B cell (primary cell): Measurements from ENCODE around the gene SLC9A7. TPM values are rescaled to one million over a fixed set of nuclear protein-coding genes. Genes with fewer than 3 reads are reported as not detected.
A peak's percentile ranks its signal among the peaks of the same experiment; 100 is the strongest.
"Not testable (repeated sequence)": the region's sequence is repeated elsewhere in the genome, so short reads cannot be mapped to it uniquely, and the experiment has no call there.

Experiments
- ATAC-seq: fragments of 200-7000 bp; cut with Tn5 transposase; one replicate; pipeline ENCODE4 v1.10.0; 2021; ENCODE audit warnings: low read depth, mild to moderate bottlenecking, moderate number of reproducible peaks, moderate library complexity
- CTCF ChIA-PET: fragments of 350-600 bp; sonication (Branson Sonifier 250); formaldehyde crosslinking; loops from one replicate; lab custom pipeline; 2021; ENCODE audit warnings: antibody characterized with exemption, inconsistent platforms; lab: Charles Lee
- POLR2A ChIA-PET: fragments of 350-600 bp; sonication (Branson Sonifier 250); formaldehyde crosslinking; loops from one replicate; lab custom pipeline; 2021; ENCODE audit warnings: antibody characterized with exemption; lab: Charles Lee
- DNase-seq: peaks from one replicate; pipeline ENCODE4 v3.0.0; 2013
- H2AFZ ChIP-seq: 2 replicates; pipeline ENCODE4 v1.6.1; 2012; ENCODE audit warnings: mild to moderate bottlenecking, low read depth, low read length; ENCODE audit not compliant: insufficient read depth, poor library complexity, severe bottlenecking
- H3K27ac ChIP-seq, 2 donors: 1 replicate in 1 of 2; 2 replicates in 1 of 2; pipeline ENCODE4 v1.5.1; 2012 to 2013; ENCODE audit warnings: low read length in 2 of 2, mild to moderate bottlenecking in 2 of 2, moderate library complexity in 1 of 2
- H3K27me3 ChIP-seq, 4 experiments: fragments of 200-600 bp in 1 of 4; sonication (generic) in 1 of 4; replicated peaks in 1 of 4; 1 replicate in 2 of 4; 2 replicates in 2 of 4; pipeline versions ENCODE4 v1.6.1 to v1.7.0; 2013 to 2016; ENCODE audit warnings: low read length in 3 of 4, mild to moderate bottlenecking in 2 of 4, mixed read lengths in 1 of 4, moderate library complexity in 1 of 4; ENCODE audit not compliant: insufficient read depth in 4 of 4, control insufficient read depth in 3 of 4; ENCODE audit errors: control extremely low read depth in 1 of 4
- H3K36me3 ChIP-seq, 2 experiments: replicated peaks in 1 of 2; 1 replicate in 1 of 2; 2 replicates in 1 of 2; pipeline versions ENCODE4 v1.6.1 to v1.7.1; 2013; ENCODE audit warnings: low read length in 1 of 2; ENCODE audit not compliant: insufficient read depth in 2 of 2, control insufficient read depth in 1 of 2; ENCODE audit errors: control extremely low read depth in 1 of 2, extremely low read depth in 1 of 2
- H3K4me1 ChIP-seq, 2 donors: fragments of 200-600 bp in 1 of 2; sonication (generic) in 1 of 2; 1 replicate in 1 of 2; 2 replicates in 1 of 2; pipeline versions ENCODE4 v1.5.1 to v1.6.1; 2013 to 2017; ENCODE audit warnings: low read length in 2 of 2; ENCODE audit not compliant: control insufficient read depth in 2 of 2, insufficient read depth in 2 of 2
- H3K4me2 ChIP-seq: replicated peaks from 2 replicates; pipeline ENCODE3; 2012; ENCODE audit warnings: mild to moderate bottlenecking, low read depth, low read length; ENCODE audit not compliant: poor library complexity, severe bottlenecking
- H3K4me3 ChIP-seq, 5 experiments: fragments of 200-600 bp in 1 of 5; sonication (generic) in 1 of 5; 1 replicate in 3 of 5; 2 replicates in 2 of 5; pipeline versions ENCODE4 v1.5.1 to v1.7.0; 2011 to 2016; ENCODE audit warnings: low read length in 4 of 5, mild to moderate bottlenecking in 4 of 5, low read depth in 2 of 5, control low read depth in 1 of 5, moderate library complexity in 1 of 5; ENCODE audit not compliant: insufficient read depth in 1 of 5; ENCODE audit errors: control extremely low read depth in 1 of 5, extremely low read depth in 1 of 5
- H3K79me2 ChIP-seq: fragments of 200-600 bp; sonication (generic); one replicate; pipeline ENCODE4 v1.6.0; 2016; ENCODE audit warnings: low read length; ENCODE audit not compliant: control insufficient read depth, insufficient read depth
- H3K9ac ChIP-seq: fragments of 200-600 bp; sonication (generic); 2 replicates; pipeline ENCODE4 v1.6.1; 2017; ENCODE audit warnings: mild to moderate bottlenecking, low read length, moderate library complexity
- H3K9me3 ChIP-seq, 3 donors: one replicate each; pipeline versions ENCODE4 v1.6.1 to v1.7.1; 2013; ENCODE audit warnings: low read length in 2 of 3; ENCODE audit not compliant: control insufficient read depth in 2 of 3, insufficient read depth in 1 of 3; ENCODE audit errors: control extremely low read depth in 1 of 3
- H4K20me1 ChIP-seq: 2 replicates; pipeline ENCODE4 v1.6.0; 2012; ENCODE audit warnings: mild to moderate bottlenecking, low read length; ENCODE audit not compliant: insufficient read depth, control insufficient read depth, poor library complexity, severe bottlenecking
- H3K27ac Mint-ChIP-seq: one replicate; pipeline ENCODE4 v1.8.0; 2021; ENCODE audit warnings: mixed read lengths
- H3K27me3 Mint-ChIP-seq: one replicate; pipeline ENCODE4 v1.8.0; 2021; ENCODE audit warnings: mixed read lengths
- H3K4me1 Mint-ChIP-seq: one replicate; pipeline ENCODE4 v1.8.0; 2021; ENCODE audit warnings: mixed read lengths
- H3K4me3 Mint-ChIP-seq: one replicate; pipeline ENCODE4 v1.8.0; 2021; ENCODE audit warnings: mixed read lengths
- H3K9me3 Mint-ChIP-seq: one replicate; pipeline ENCODE4 v1.8.0; 2022; ENCODE audit warnings: mixed read lengths; ENCODE audit not compliant: insufficient read depth
- EZH2 ChIP-seq: IDR thresholded peaks from 2 replicates; pipeline ENCODE4 v1.6.1; 2012; ENCODE audit warnings: borderline replicate concordance, low read depth, mild to moderate bottlenecking, moderate library complexity, low read length; ENCODE audit not compliant: insufficient read depth, poor library complexity, severe bottlenecking
- WGBS: methylation state at CpG from one replicate; pipeline ENCODE4 v1.1.5; 2013; ENCODE audit warnings: missing lambda C conversion rate; ENCODE audit not compliant: insufficient coverage; 5-methylcytosine and 5-hydroxymethylcytosine counted together
- intact Hi-C: fragments of 100-400 bp; cut with micrococcal nuclease; formaldehyde crosslinking; loops from one replicate; pipeline ENCODE4 v1.10.0; 2022
- polyA plus RNA-seq: library from polyadenylated mRNA; depleted of rRNA; stranded (reverse); fragments of >200 nt; gene quantifications from 2 replicates; pipeline ENCODE4 v1.2.3, GENCODE V29; 2012
- total RNA-seq, 2 donors: library from RNA; stranded (reverse); fragments of 120-200 nt in 1 of 2; gene quantifications; 1 replicate in 1 of 2; 2 replicates in 1 of 2; pipeline versions ENCODE4 v1.2.3 to v1.2.4, GENCODE V29; 2013 to 2022
- TF ChIP-seq, protein P1 (sequence below): fragments of 200-600 bp; IDR thresholded peaks from one replicate; pipeline ENCODE4 v1.8.0; 2022; ENCODE audit warnings: antibody characterized with exemption, mild to moderate bottlenecking

SLC9A7 gene
- total and polyA plus RNA-seq, 2 donors (not counting 1 experiment from before 2014, with no cell fraction given) = 24.9 to 53.2 TPM

DNA sequence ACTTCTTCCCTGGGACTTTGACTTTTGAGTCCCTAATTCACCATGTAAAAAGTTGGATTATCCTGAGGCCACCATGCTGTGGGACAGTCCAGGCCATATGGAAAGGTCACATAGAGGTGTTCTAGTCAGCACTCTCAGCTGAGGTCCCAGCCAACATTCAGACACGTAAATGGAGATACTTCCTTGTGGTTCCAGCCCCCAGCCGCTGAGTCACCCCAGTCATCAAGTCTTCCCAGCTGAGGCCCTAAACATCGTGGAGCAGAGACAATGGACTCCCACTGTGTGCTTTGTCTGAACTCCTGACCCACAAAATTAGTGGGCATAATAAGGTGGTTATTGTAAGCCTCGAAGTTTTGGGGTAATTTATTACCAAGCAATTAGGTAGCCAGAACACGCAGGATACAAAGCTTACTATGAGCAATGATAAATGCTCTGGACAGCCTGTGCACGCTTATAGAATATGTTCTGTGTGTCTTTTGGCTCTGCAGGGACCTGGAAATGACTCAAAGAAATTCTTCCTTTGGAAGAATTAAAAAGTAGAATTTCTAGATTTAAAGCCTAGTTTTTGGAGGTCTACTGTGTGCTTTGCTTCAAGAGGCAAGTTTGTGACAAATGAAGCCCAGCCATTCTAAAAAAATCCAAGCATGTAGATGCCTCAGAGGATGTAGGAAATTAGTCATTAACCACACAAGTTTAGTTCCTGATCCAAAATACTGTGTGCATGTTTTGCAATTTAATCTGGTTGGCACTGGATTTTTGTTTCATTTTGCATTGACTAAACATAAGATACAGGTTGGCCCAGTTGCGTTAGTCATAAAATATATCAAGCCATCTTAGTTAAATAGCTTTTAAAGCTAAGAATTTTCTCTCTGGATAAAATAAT, 33.2 kb upstream of the SLC9A7 start:
- Mint-ChIP-seq H3K4me3 (peak overlapping the region; percentile 64), H3K27me3 (no peaks in the 10 kb centered on the region), H3K4me1 (peaks cover 15% of the 10 kb centered on the region), H3K9me3 (no peaks in the 10 kb centered on the region), H3K27ac (peak overlapping the region; percentile 32)
- Histone ChIP-seq H3K4me1 (peaks cover 0 to 8% of the 10 kb centered on the region in 2 donors), H4K20me1 (no peaks in the 10 kb centered on the region), H3K27me3 (no peaks in the 10 kb centered on the region), H3K4me2 (peak overlapping the region; percentile 41), H3K27ac (no peak overlapping the region), H3K9ac (peak overlapping the region; percentile 14), H3K36me3 (no peaks in the 10 kb centered on the region), H2AFZ (peak overlapping the region; percentile 45), H3K9me3 (no peaks in the 10 kb centered on the region), H3K4me3 (peak overlapping the region in 2 of 5 experiments; percentile 18 to 34), H3K79me2 (no peaks in the 10 kb centered on the region)
- ATAC-seq = peak; percentile 24
- no CpG with 5 or more reads among the region's 7 CpGs for WGBS
- ChIA-PET POLR2A (no interaction called here), CTCF (interaction anchor here (0.5 to 1.5 kb wide), 2 partner anchors 105 to 374 kb away, joined by 3 to 4 read pairs; no protein-coding TSS in a partner anchor)
- DNase-seq = peak; percentile 3
- TF ChIP-seq, protein P1, sequence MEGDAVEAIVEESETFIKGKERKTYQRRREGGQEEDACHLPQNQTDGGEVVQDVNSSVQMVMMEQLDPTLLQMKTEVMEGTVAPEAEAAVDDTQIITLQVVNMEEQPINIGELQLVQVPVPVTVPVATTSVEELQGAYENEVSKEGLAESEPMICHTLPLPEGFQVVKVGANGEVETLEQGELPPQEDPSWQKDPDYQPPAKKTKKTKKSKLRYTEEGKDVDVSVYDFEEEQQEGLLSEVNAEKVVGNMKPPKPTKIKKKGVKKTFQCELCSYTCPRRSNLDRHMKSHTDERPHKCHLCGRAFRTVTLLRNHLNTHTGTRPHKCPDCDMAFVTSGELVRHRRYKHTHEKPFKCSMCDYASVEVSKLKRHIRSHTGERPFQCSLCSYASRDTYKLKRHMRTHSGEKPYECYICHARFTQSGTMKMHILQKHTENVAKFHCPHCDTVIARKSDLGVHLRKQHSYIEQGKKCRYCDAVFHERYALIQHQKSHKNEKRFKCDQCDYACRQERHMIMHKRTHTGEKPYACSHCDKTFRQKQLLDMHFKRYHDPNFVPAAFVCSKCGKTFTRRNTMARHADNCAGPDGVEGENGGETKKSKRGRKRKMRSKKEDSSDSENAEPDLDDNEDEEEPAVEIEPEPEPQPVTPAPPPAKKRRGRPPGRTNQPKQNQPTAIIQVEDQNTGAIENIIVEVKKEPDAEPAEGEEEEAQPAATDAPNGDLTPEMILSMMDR = no peak
- TF ChIP-seq EZH2 = no peak
- intact Hi-C loops = no loop called here

DNA sequence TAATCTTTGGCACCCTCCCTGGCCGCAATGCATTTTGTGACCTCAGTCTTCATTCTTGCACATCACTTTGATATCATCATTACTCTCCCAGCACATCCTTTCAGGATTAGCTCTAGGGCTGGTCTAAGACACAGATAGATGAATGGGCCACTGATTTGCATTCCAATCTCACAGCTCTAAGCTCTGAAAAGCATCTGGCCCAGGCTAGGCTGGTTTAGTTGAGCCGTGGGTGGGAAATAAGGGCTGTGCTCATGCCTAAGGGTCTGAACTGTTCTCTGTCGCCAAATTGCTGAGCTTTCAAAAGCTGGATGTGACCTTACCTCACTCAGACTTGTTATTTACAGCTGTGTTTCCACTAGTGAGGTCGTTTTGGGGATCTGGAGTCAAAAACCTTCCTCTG, 30.0 kb upstream of the SLC9A7 start:
- H3K9me3 ChIP-seq = no peaks in the 10 kb centered on the region
- DNase-seq (no peak), ATAC-seq (no peak)
- ChIA-PET POLR2A (no interaction called here), CTCF (no interaction called here)
- intact Hi-C loops = no loop called here
- no peaks in the 10 kb centered on the region for H3K27me3 Mint-ChIP-seq
- H3K27ac Mint-ChIP-seq = no peak overlapping the region
- H3K4me1 Mint-ChIP-seq = peaks cover 15% of the 10 kb centered on the region
- no peak overlapping the region for H3K9ac ChIP-seq
- no peak for TF ChIP-seq EZH2
- TF ChIP-seq, protein P1 = no peak
- WGBS = no CpG with 5 or more reads among the region's 4 CpGs
- H3K36me3 ChIP-seq = no peaks in the 10 kb centered on the region
- no peak overlapping the region for H3K4me2 ChIP-seq
- no peak overlapping the region for H3K4me3 ChIP-seq
- no peaks in the 10 kb centered on the region for H3K27me3 ChIP-seq
- no peak overlapping the region for H3K27ac ChIP-seq
- H3K79me2 ChIP-seq = no peaks in the 10 kb centered on the region
- no peaks in the 10 kb centered on the region for H3K9me3 Mint-ChIP-seq
- peaks cover 0 to 8% of the 10 kb centered on the region in 2 donors for H3K4me1 ChIP-seq
- H2AFZ ChIP-seq = no peak overlapping the region
- H4K20me1 ChIP-seq = no peaks in the 10 kb centered on the region
- H3K4me3 Mint-ChIP-seq = no peak overlapping the region

DNA sequence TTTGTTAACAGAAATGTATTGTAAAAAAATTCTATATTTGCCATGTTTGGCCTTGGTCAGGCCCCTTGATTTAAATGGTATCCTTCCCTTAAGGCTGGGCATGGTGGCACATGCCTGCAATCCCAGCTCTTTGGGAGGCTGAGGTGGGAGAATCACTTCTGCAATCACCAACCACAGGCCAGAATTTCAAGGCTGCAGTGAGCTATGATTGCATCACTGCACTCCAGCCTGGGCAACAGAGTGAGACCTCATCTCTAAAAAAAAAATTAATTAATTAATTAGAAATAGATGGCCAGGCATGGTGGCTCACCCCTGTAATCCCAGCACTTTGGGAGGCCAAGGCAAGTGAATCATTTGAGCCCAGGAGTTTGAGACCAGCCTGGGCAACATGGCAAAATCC, 25.5 kb upstream of the SLC9A7 start:
- intact Hi-C loops, H3K27ac Mint-ChIP-seq, H3K9me3 ChIP-seq, H3K9ac ChIP-seq, H3K79me2 ChIP-seq, H3K4me3 Mint-ChIP-seq, H3K27me3 ChIP-seq, H3K36me3 ChIP-seq, H3K4me1 Mint-ChIP-seq, ATAC-seq, H3K4me1 ChIP-seq, DNase-seq, POLR2A ChIA-PET, H3K27me3 Mint-ChIP-seq, H3K4me2 ChIP-seq, H2AFZ ChIP-seq, H4K20me1 ChIP-seq, H3K4me3 ChIP-seq, H3K27ac ChIP-seq, H3K9me3 Mint-ChIP-seq: not testable (repeated sequence)
- CTCF ChIA-PET = interaction anchor here (2.1 kb wide), 1 partner anchor 12 kb away, joined by 7 read pairs; no protein-coding TSS in a partner anchor
